Naive B cell (primary cell): Measurements from ENCODE around the gene CAMKMT. TPM values are rescaled to one million over a fixed set of nuclear protein-coding genes. Genes with fewer than 3 reads are reported as not detected.
A peak's percentile ranks its signal among the peaks of the same experiment; 100 is the strongest.

Experiments
- ATAC-seq, 2 donors: fragments of 150-1000 bp; cut with Tn5 transposase; 2 replicates each; pipeline ENCODE4 v1.10.0; 2021; ENCODE audit warnings: low read depth in 2 of 2, mild to moderate bottlenecking in 2 of 2, moderate library complexity in 2 of 2
- DNase-seq: peaks from one replicate; pipeline ENCODE4 v3.0.0; 2022
- H3K27ac Mint-ChIP-seq, 6 donors: one replicate each; pipeline ENCODE4 v1.8.0; 2020 to 2022; ENCODE audit warnings: mild to moderate bottlenecking in 6 of 6, mixed read lengths in 6 of 6, moderate library complexity in 5 of 6, inconsistent platforms in 2 of 6
- H3K27me3 Mint-ChIP-seq, 3 donors: one replicate each; pipeline ENCODE4 v1.8.0; 2021 to 2022; ENCODE audit warnings: mixed read lengths in 3 of 3, mild to moderate bottlenecking in 1 of 3
- H3K36me3 Mint-ChIP-seq, 2 donors: one replicate each; pipeline ENCODE4 v1.8.0; 2020 to 2022; ENCODE audit warnings: mixed read lengths in 2 of 2, inconsistent platforms in 1 of 2, mild to moderate bottlenecking in 1 of 2
- H3K4me1 Mint-ChIP-seq, 3 donors: one replicate each; pipeline ENCODE4 v1.8.0; 2020 to 2022; ENCODE audit warnings: mixed read lengths in 3 of 3, inconsistent platforms in 1 of 3, mild to moderate bottlenecking in 1 of 3, moderate library complexity in 1 of 3
- H3K4me3 Mint-ChIP-seq, 8 donors: one replicate each; pipeline ENCODE4 v1.8.0; 2020 to 2022; ENCODE audit warnings: mild to moderate bottlenecking in 8 of 8, mixed read lengths in 8 of 8, moderate library complexity in 8 of 8, inconsistent platforms in 2 of 8
- H3K9me3 Mint-ChIP-seq, 7 donors: one replicate each; pipeline ENCODE4 v1.8.0; 2020 to 2022; ENCODE audit warnings: mixed read lengths in 7 of 7, mild to moderate bottlenecking in 5 of 7, inconsistent platforms in 2 of 7, moderate library complexity in 1 of 7
- polyA plus RNA-seq, 6 donors: library from polyadenylated mRNA; unstranded; fragments of 300-500 nt; fragmentation: Illumina TruSeq; gene quantifications; one replicate each; pipeline ENCODE4 v1.2.3, GENCODE V29; 2021; ENCODE audit warnings: low read depth in 6 of 6

CAMKMT gene
- polyA plus RNA-seq, 6 donors from 2014 or later, result 10.0 to 15.8 (median 12.4) TPM

GRCh38 chr2:44736270-44736942 is 374.7 kb downstream of the CAMKMT start:
- no peak overlapping the region for H3K27ac Mint-ChIP-seq
- H3K9me3 Mint-ChIP-seq, result peaks cover 4 to 22% (median 19%) of the 10 kb centered on the region in 7 donors
- DNase-seq (no peak), ATAC-seq (no peak)
- H3K4me1 Mint-ChIP-seq, result peaks cover 3 to 8% (median 5%) of the 10 kb centered on the region in 3 donors
- no peak overlapping the region for H3K4me3 Mint-ChIP-seq
- H3K27me3 Mint-ChIP-seq, result no peaks in the 10 kb centered on the region
- H3K36me3 Mint-ChIP-seq, result peaks cover 13 to 20% of the 10 kb centered on the region in 2 donors

- Mint-ChIP-seq H3K27ac (no peak overlapping the region), H3K27me3 (no peaks in the 10 kb centered on the region), H3K4me1 (no peaks in the 10 kb centered on the region), H3K36me3 (peaks cover 13 to 20% of the 10 kb centered on the region in 2 donors), H3K4me3 (no peak overlapping the region), H3K9me3 (peaks cover 4 to 22% (median 16%) of the 10 kb centered on the region in 7 donors)
- ATAC-seq, result no peak
- DNase-seq, result no peak
These were observed 378.9 kb downstream of the CAMKMT start for GRCh38 chr2:44740678-44741077.

- no peaks in the 10 kb centered on the region for H3K27me3 Mint-ChIP-seq
These were observed 379.8 kb downstream of the CAMKMT start for GRCh38 chr2:44741507-44741906.

GRCh38 chr2:44742057-44742456 is 380.3 kb downstream of the CAMKMT start:
- H3K36me3 Mint-ChIP-seq, result peaks cover 1 to 9% of the 10 kb centered on the region in 2 donors
- ATAC-seq, result no peak
- H3K9me3 Mint-ChIP-seq, result peaks cover 4 to 9% (median 5%) of the 10 kb centered on the region in 7 donors
- no peak for DNase-seq
- no peak overlapping the region for H3K4me3 Mint-ChIP-seq
- no peaks in the 10 kb centered on the region for H3K27me3 Mint-ChIP-seq
- H3K4me1 Mint-ChIP-seq, result no peaks in the 10 kb centered on the region
- H3K27ac Mint-ChIP-seq, result no peak overlapping the region

More at GRCh38 chr2:44741507-44741906, 379.8 kb downstream of the CAMKMT start:
- ATAC-seq (no peak), DNase-seq (no peak)
- peaks cover 7 to 15% of the 10 kb centered on the region in 2 donors for H3K36me3 Mint-ChIP-seq
- peaks cover 4 to 15% (median 10%) of the 10 kb centered on the region in 7 donors for H3K9me3 Mint-ChIP-seq
- no peaks in the 10 kb centered on the region for H3K4me1 Mint-ChIP-seq
- no peak overlapping the region for H3K27ac Mint-ChIP-seq
- no peak overlapping the region for H3K4me3 Mint-ChIP-seq

GRCh38 chr2:44743473-44743872 is 381.7 kb downstream of the CAMKMT start:
- no peak for DNase-seq
- Mint-ChIP-seq H3K27ac (no peak overlapping the region), H3K4me3 (no peak overlapping the region), H3K4me1 (no peaks in the 10 kb centered on the region), H3K36me3 (peaks cover 0 to 8% of the 10 kb centered on the region in 2 donors), H3K9me3 (no peaks in the 10 kb centered on the region), H3K27me3 (no peaks in the 10 kb centered on the region)
- ATAC-seq, result no peak

GRCh38 chr2:44744961-44745892 is 383.5 kb downstream of the CAMKMT start:
- H3K27ac Mint-ChIP-seq, result peak overlapping the region in 1 of 6 donors; percentile 48
- peaks cover 0 to 15% of the 10 kb centered on the region in 2 donors for H3K36me3 Mint-ChIP-seq
- H3K9me3 Mint-ChIP-seq, result no peaks in the 10 kb centered on the region
- no peak overlapping the region for H3K4me3 Mint-ChIP-seq
- no peaks in the 10 kb centered on the region for H3K27me3 Mint-ChIP-seq
- ATAC-seq (no peak), DNase-seq (no peak)
- no peaks in the 10 kb centered on the region for H3K4me1 Mint-ChIP-seq

GRCh38 chr2:44745922-44746766 is 384.4 kb downstream of the CAMKMT start:
- Mint-ChIP-seq H3K27me3 (no peaks in the 10 kb centered on the region), H3K4me3 (no peak overlapping the region), H3K36me3 (peaks cover 0 to 15% of the 10 kb centered on the region in 2 donors), H3K9me3 (no peaks in the 10 kb centered on the region), H3K27ac (no peak overlapping the region), H3K4me1 (no peaks in the 10 kb centered on the region)
- ATAC-seq (no peak), DNase-seq (no peak)

- H3K27me3 Mint-ChIP-seq, result no peaks in the 10 kb centered on the region
- peaks cover 0 to 5% (median 3%) of the 10 kb centered on the region in 3 donors for H3K4me1 Mint-ChIP-seq
- H3K27ac Mint-ChIP-seq, result no peak overlapping the region
- H3K9me3 Mint-ChIP-seq, result no peaks in the 10 kb centered on the region
- H3K36me3 Mint-ChIP-seq, result peaks cover 0 to 15% of the 10 kb centered on the region in 2 donors
- H3K4me3 Mint-ChIP-seq, result no peak overlapping the region
- no peak for ATAC-seq
- no peak for DNase-seq
These were observed 385.3 kb downstream of the CAMKMT start for GRCh38 chr2:44746856-44747615.

- Mint-ChIP-seq H3K27ac (no peak overlapping the region), H3K4me3 (no peak overlapping the region), H3K27me3 (no peaks in the 10 kb centered on the region), H3K9me3 (no peaks in the 10 kb centered on the region), H3K4me1 (peaks cover 0 to 5% (median 3%) of the 10 kb centered on the region in 3 donors), H3K36me3 (peaks cover 0 to 15% of the 10 kb centered on the region in 2 donors)
- ATAC-seq, result no peak
- no peak for DNase-seq
These were observed 386.0 kb downstream of the CAMKMT start for GRCh38 chr2:44747794-44748193.

GRCh38 chr2:44751754-44752479 is 390.2 kb downstream of the CAMKMT start:
- H3K27me3 Mint-ChIP-seq, result no peaks in the 10 kb centered on the region
- peak overlapping the region in 1 of 6 donors; percentile 28 for H3K27ac Mint-ChIP-seq
- H3K36me3 Mint-ChIP-seq, result peaks cover 0 to 15% of the 10 kb centered on the region in 2 donors
- H3K9me3 Mint-ChIP-seq, result no peaks in the 10 kb centered on the region
- DNase-seq (no peak), ATAC-seq (no peak)
- H3K4me3 Mint-ChIP-seq, result peak overlapping the region in 1 of 8 donors; percentile 20
- peaks cover 6 to 11% (median 11%) of the 10 kb centered on the region in 3 donors for H3K4me1 Mint-ChIP-seq

GRCh38 chr2:44752761-44753160 is 391.0 kb downstream of the CAMKMT start:
- no peak overlapping the region for H3K4me3 Mint-ChIP-seq
- ATAC-seq (no peak), DNase-seq (no peak)
- H3K27me3 Mint-ChIP-seq, result no peaks in the 10 kb centered on the region
- peaks cover 0 to 14% of the 10 kb centered on the region in 2 donors for H3K36me3 Mint-ChIP-seq
- no peak overlapping the region for H3K27ac Mint-ChIP-seq
- H3K4me1 Mint-ChIP-seq, result peaks cover 6 to 11% (median 11%) of the 10 kb centered on the region in 3 donors
- no peaks in the 10 kb centered on the region for H3K9me3 Mint-ChIP-seq
